Omental fat pad (tissue), 4 donors: ENCODE results near the gene HOXD3. TPM values are rescaled to one million over a fixed set of nuclear protein-coding genes. Genes with fewer than 3 reads are reported as not detected.

ENCODE experiments used
- ATAC-seq: fragments of 150-250 bp; one replicate; pipeline ENCODE4 v1.9.1; 2016; ENCODE audit warnings: mild to moderate bottlenecking, moderate library complexity; ENCODE audit not compliant: low FRiP score
- DNase-seq: peaks from one replicate; pipeline ENCODE4 v3.0.0-alpha.2; 2019; ENCODE audit warnings: low spot score
- CTCF ChIP-seq, 3 donors: fragments of 450-650 bp; IDR thresholded peaks; one replicate each; pipeline ENCODE4 v1.5.1; 2016 to 2017; ENCODE audit warnings: antibody characterized with exemption in 3 of 3, mild to moderate bottlenecking in 3 of 3, moderate library complexity in 2 of 3
- total RNA-seq, 4 donors: library from RNA; depleted of rRNA; stranded (reverse); fragments of >200 nt; gene quantifications; one replicate each; pipeline ENCODE4 v1.1.0, GENCODE V29; 2016

Gene HOXD3
- total RNA-seq, 4 donors from 2014 or later = 0.65 to 15.8 (median 2.8) TPM

GRCh38 chr2:176199902-176200301, 42.8 kb downstream of the HOXD3 start:
- no peak for TF ChIP-seq CTCF (IDR thresholded peaks at IDR 0.05)
- ATAC-seq = no peak
- DNase-seq = no peak

- no peak for DNase-seq
- no peak for ATAC-seq
- TF ChIP-seq CTCF (IDR thresholded peaks at IDR 0.05) = no peak
Measured at GRCh38 chr2:176200971-176201370, 43.9 kb downstream of the HOXD3 start.

- no peak for ATAC-seq
- no peak for TF ChIP-seq CTCF (IDR thresholded peaks at IDR 0.05)
- no peak for DNase-seq
Measured at GRCh38 chr2:176202491-176202890, 45.4 kb downstream of the HOXD3 start.

- no peak for ATAC-seq
- TF ChIP-seq CTCF (IDR thresholded peaks at IDR 0.05) = no peak
- no peak for DNase-seq
Measured at GRCh38 chr2:176205126-176205525, 48.0 kb downstream of the HOXD3 start.

GRCh38 chr2:176206136-176206535, 49.0 kb downstream of the HOXD3 start:
- no peak for TF ChIP-seq CTCF (IDR thresholded peaks at IDR 0.05)
- ATAC-seq = no peak
- no peak for DNase-seq

GRCh38 chr2:176206682-176207081, 49.6 kb downstream of the HOXD3 start:
- ATAC-seq (no peak), DNase-seq (no peak)
- TF ChIP-seq CTCF (IDR thresholded peaks at IDR 0.05) = no peak

GRCh38 chr2:176211110-176211509, 54.0 kb downstream of the HOXD3 start:
- TF ChIP-seq CTCF (IDR thresholded peaks at IDR 0.05) = no peak
- no peak for ATAC-seq
- no peak for DNase-seq
